Lung (tissue), 12 donors: ENCODE measurements around the gene PRKCE. TPM values are rescaled to one million over a fixed set of nuclear protein-coding genes. Genes with fewer than 3 reads are reported as not detected.
A peak's percentile ranks its signal among the peaks of the same experiment; 100 is the strongest.

Source experiments
- ATAC-seq: fragments of 200-7000 bp; cut with Tn5 transposase; one replicate; pipeline ENCODE4 v1.9.1; 2020; ENCODE audit warnings: moderate number of reproducible peaks; ENCODE audit not compliant: insufficient read depth, low FRiP score
- DNase-seq, 3 donors: peaks; one replicate each; pipeline ENCODE4 v3.0.0-alpha.2; 2013 to 2017
- H3K27ac ChIP-seq, 2 donors: one replicate each; pipeline ENCODE4 v1.5.1; 2013; ENCODE audit warnings: mild to moderate bottlenecking in 2 of 2, moderate library complexity in 2 of 2, control low read depth in 1 of 2, inconsistent platforms in 1 of 2, low read depth in 1 of 2, low read length in 1 of 2
- H3K27me3 ChIP-seq, 3 donors: one replicate each; pipeline ENCODE4 v1.5.1; 2013; ENCODE audit warnings: low read length in 2 of 3; ENCODE audit not compliant: control insufficient read depth in 3 of 3, insufficient read depth in 3 of 3
- H3K36me3 ChIP-seq, 4 donors: one replicate each; pipeline ENCODE4 v1.5.1; 2013; ENCODE audit warnings: low read length in 4 of 4, mild to moderate bottlenecking in 1 of 4, moderate library complexity in 1 of 4; ENCODE audit not compliant: control insufficient read depth in 4 of 4, insufficient read depth in 4 of 4
- H3K4me1 ChIP-seq, 5 donors: one replicate each; pipeline ENCODE4 v1.5.1; 2013; ENCODE audit warnings: low read length in 5 of 5, mild to moderate bottlenecking in 2 of 5, moderate library complexity in 1 of 5; ENCODE audit not compliant: control insufficient read depth in 5 of 5, insufficient read depth in 5 of 5
- H3K4me3 ChIP-seq: one replicate; pipeline ENCODE4 v1.5.1; 2013; ENCODE audit warnings: mild to moderate bottlenecking, control low read depth, moderate library complexity
- H3K9ac ChIP-seq, 2 donors: one replicate each; pipeline ENCODE4 v1.5.1; 2013; ENCODE audit warnings: low read length in 2 of 2, control low read depth in 1 of 2; ENCODE audit not compliant: insufficient read depth in 1 of 2
- H3K9me3 ChIP-seq, 4 donors: one replicate each; pipeline ENCODE4 v1.5.1; 2013; ENCODE audit warnings: low read length in 3 of 4, mild to moderate bottlenecking in 1 of 4, moderate library complexity in 1 of 4; ENCODE audit not compliant: control insufficient read depth in 4 of 4, insufficient read depth in 3 of 4
- CTCF ChIP-seq: IDR thresholded peaks from 2 replicates; pipeline ENCODE4 v1.5.1; 2012; ENCODE audit warnings: mild to moderate bottlenecking; ENCODE audit errors: control extremely low read depth, extremely low read depth
- WGBS, 2 donors: extraction: QIAGEN DNeasy Blood & Tissue Kit; methylation state at CpG; one replicate each; pipeline ENCODE4 v1.1.7; 2013; 5-methylcytosine and 5-hydroxymethylcytosine counted together
- polyA plus RNA-seq, 2 donors: library from polyadenylated mRNA; stranded (reverse); fragments of 200-250 nt; gene quantifications; one replicate each; pipeline ENCODE4 v1.2.1, GENCODE V29; 2013
- total RNA-seq, 2 donors: library from RNA; depleted of rRNA in 1 of 2; stranded (reverse); fragments of >200 nt in 1 of 2; gene quantifications; one replicate each; pipeline ENCODE4 v1.2.1, GENCODE V29; 2014 to 2021
- donor health status: control.
- donor health status: control.
- donor health status: Bipolar disorder and iron deficiency.
- donor health status: healthy.
- donor health status: DM: yes; HTN: yes; CAD: no.

The PRKCE gene
- total and polyA plus RNA-seq, 4 donors = 12.5 to 82.2 (median 32.1) TPM

- Histone ChIP-seq H3K4me1 (peaks cover 6 to 25% (median 15%) of the 10 kb centered on the region in 5 donors), H3K9me3 (no peaks in the 10 kb centered on the region), H3K27ac (peak overlapping the region; percentile 32 to 83), H3K36me3 (peaks cover 0 to 5% (median 0%) of the 10 kb centered on the region in 4 donors), H3K9ac (peak overlapping the region in 1 of 2 donors; percentile 46), H3K4me3 (no peak overlapping the region), H3K27me3 (no peaks in the 10 kb centered on the region)
- WGBS, 2 donors = 73 to 83% methylated on average over 7 of the region's 7 CpGs
- DNase-seq (peak in 2 of 3 donors; percentile 83 to 86), ATAC-seq (no peak)
- no peak for TF ChIP-seq CTCF
Observed at GRCh38 chr2:46118656-46119371, 467.3 kb downstream of the PRKCE start.

DNA sequence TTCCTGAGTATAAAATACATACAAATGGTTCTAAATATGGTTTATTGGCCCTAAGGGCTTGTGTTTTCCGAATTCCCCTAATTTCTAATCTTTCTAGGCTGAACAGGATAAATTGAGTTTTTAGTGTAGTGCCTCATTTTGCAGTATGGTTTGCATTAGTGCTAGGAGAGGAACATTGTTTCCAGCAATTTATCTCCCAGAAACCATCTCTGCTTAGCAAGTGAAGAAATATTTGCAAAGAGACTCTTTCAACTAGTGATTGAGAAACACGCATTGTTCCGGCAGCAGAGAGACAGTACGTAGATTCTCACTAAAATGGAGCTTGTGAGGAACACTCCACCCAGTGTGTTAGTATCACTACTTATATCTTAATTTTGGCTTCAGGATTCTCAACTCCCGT lies 468.0 kb downstream of the PRKCE start:
- H3K36me3 ChIP-seq = peaks cover 0 to 5% (median 0%) of the 10 kb centered on the region in 4 donors
- no peak for TF ChIP-seq CTCF
- peaks cover 6 to 25% (median 13%) of the 10 kb centered on the region in 5 donors for H3K4me1 ChIP-seq
- DNase-seq (peak in 2 of 3 donors; percentile 59 to 69), ATAC-seq (no peak)
- WGBS, 2 donors = 59 to 65% methylated on average over 5 of the region's 5 CpGs
- H3K27me3 ChIP-seq = no peaks in the 10 kb centered on the region
- H3K27ac ChIP-seq = peak overlapping the region in 1 of 2 donors; percentile 87
- H3K4me3 ChIP-seq = no peak overlapping the region
- H3K9me3 ChIP-seq = no peaks in the 10 kb centered on the region
- peak overlapping the region in 1 of 2 donors; percentile 46 for H3K9ac ChIP-seq

- no peak for ATAC-seq
- Histone ChIP-seq H3K36me3 (peaks cover 0 to 2% (median 0%) of the 10 kb centered on the region in 4 donors), H3K27ac (peak overlapping the region in 1 of 2 donors; percentile 62), H3K9me3 (no peaks in the 10 kb centered on the region), H3K4me1 (peaks cover 6 to 18% (median 10%) of the 10 kb centered on the region in 5 donors), H3K4me3 (no peak overlapping the region), H3K27me3 (no peaks in the 10 kb centered on the region), H3K9ac (no peak overlapping the region)
- DNase-seq = no peak
- no peak for TF ChIP-seq CTCF
- WGBS, 2 donors = 55 to 60% methylated on average over 5 of the region's 5 CpGs
Observed at GRCh38 chr2:46120792-46121555, 469.5 kb downstream of the PRKCE start.
